Ovary (tissue), 9 donors: Measurements from ENCODE around the gene CDC42EP5. TPM values are rescaled to one million over a fixed set of nuclear protein-coding genes. Genes with fewer than 3 reads are reported as not detected.

Source experiments
- DNase-seq, 5 donors: peaks; one replicate each; pipeline ENCODE4 v3.0.0-alpha.2; 2019 to 2020
- H3K27ac ChIP-seq, 2 donors: fragments of 200-600 bp; one replicate each; pipeline versions ENCODE4 v1.5.1 to v1.8.0; 2019 to 2022
- H3K27me3 ChIP-seq: fragments of 200-600 bp; one replicate; pipeline ENCODE4 v1.8.0; 2022
- H3K36me3 ChIP-seq: fragments of 200-600 bp; sonication (generic); one replicate; pipeline ENCODE4 v1.5.1; 2019
- H3K4me1 ChIP-seq: one replicate; pipeline ENCODE4 v1.8.1; 2013; ENCODE audit warnings: mild to moderate bottlenecking, moderate library complexity; ENCODE audit not compliant: insufficient read depth
- H3K4me3 ChIP-seq: fragments of 200-600 bp; sonication (generic); one replicate; pipeline ENCODE4 v1.5.1; 2017
- H3K9me3 ChIP-seq, 2 donors: fragments of 200-600 bp in 1 of 2; sonication (generic) in 1 of 2; one replicate each; pipeline versions ENCODE4 v1.5.1 to v1.8.1; 2013 to 2019; ENCODE audit warnings: mild to moderate bottlenecking in 1 of 2, moderate library complexity in 1 of 2
- EP300 ChIP-seq: sonication (generic); formaldehyde crosslinking; IDR thresholded peaks from one replicate; pipeline ENCODE4 v1.6.1; 2017; ENCODE audit warnings: antibody characterized with exemption
- POLR2A ChIP-seq: fragments of 450-650 bp; IDR thresholded peaks from one replicate; pipeline ENCODE4 v1.6.1; 2017; ENCODE audit warnings: antibody characterized with exemption, mild to moderate bottlenecking, moderate library complexity
- WGBS, 3 donors: extraction: QIAGEN DNeasy Blood & Tissue Kit in 1 of 3; methylation state at CpG; one replicate each; pipeline versions ENCODE4 v1.1.5 to v1.1.7; 2013 to 2017; 5-methylcytosine and 5-hydroxymethylcytosine counted together
- intact Hi-C, 4 donors: fragments of 100-400 bp; cut with DNase I; formaldehyde crosslinking; loops; one replicate each; pipeline versions ENCODE4 v1.11.0 to v1.15.1; 2022 to 2023
- polyA plus RNA-seq, 2 donors: library from polyadenylated mRNA; stranded (reverse); fragments of 200-250 nt in 1 of 2; fragments of 350-450 nt in 1 of 2; fragmentation: Illumina TruSeq in 1 of 2; extraction: RNeasy Lipid Tissue Mini Kit (QIAGEN cat#74804) in 1 of 2; gene quantifications; one replicate each; pipeline ENCODE4 v1.2.3, GENCODE V29; 2013 to 2014
- total RNA-seq, 7 donors: library from RNA; depleted of rRNA in 2 of 7; stranded (reverse); fragments of >200 nt in 2 of 7; fragmentation: NEBNext Ultra II Directional in 3 of 7; extraction: Animal tissue kit (Norgen Biotek cat#: 25700) in 3 of 7; gene quantifications; one replicate each; pipeline versions ENCODE4 v1.1.0 to v1.2.4, GENCODE V29; 2016 to 2023
- TF ChIP-seq, protein P1 (sequence below), 3 donors: fragments of 450-650 bp in 2 of 3; fragments of 200-600 bp in 1 of 3; IDR thresholded peaks; one replicate each; pipeline versions ENCODE4 v1.5.1 to v1.8.0; 2016 to 2022; ENCODE audit warnings: antibody characterized with exemption in 3 of 3, mild to moderate bottlenecking in 1 of 3
- donor health status: DM: no; HTN: no; CAD: no; lungs with moderate emphysema.
- donor health status: DM: no; HTN: no; CAD: no.
- donor health status: Bipolar disorder and iron deficiency.
- donor health status: DM: yes; HTN: yes; CAD: no.
- donor health status: DM: no; HTN: no; CAD: no.
- donor health status: DM: yes; HTN: yes; CAD: no.

The CDC42EP5 gene
- total and polyA plus RNA-seq, 9 donors, result 0.55 to 31.0 (median 17.6) TPM

DNA sequence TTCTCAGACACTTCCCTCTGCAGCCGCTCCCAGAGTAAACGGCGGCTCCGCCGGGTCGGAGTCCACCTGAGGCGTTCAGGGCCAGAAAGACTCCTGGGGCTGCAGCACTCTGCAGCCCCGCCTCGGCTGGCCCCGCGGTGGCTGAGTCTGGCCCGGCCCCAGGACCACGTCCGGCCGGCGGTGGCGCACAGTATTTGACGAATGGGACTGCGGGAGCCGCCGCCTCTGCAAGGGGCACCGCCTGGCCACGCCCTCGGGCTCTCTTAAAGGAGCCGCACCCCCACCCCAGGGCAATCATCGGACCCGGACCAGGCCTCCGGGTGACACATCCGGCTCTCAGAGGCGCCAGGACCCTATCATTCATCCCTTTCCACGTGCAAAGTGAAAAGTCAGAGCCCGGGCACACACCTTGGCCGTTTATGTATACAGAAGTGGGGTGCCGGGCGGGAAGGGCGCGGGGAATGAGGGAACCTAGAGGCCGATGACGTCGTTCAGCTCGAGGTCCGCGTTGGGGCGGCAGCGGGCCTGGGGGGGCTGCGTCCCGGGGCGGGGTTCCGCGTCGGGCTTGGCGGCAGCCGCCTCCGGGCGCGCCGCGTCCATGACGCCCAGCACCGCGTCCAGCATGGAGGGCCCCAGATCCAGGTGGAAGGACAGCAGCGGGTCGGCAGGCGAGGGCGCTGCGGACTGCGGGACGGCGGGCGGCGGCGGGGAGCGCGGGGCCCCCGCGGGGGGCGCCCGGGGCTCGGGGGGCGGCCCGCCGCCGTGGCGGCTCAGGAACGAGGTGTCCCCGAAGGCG lies 8.3 kb downstream of the CDC42EP5 start:
- Histone ChIP-seq H3K4me1 (peaks cover 12% of the 10 kb centered on the region), H3K27ac (peak overlapping the region; percentile 25 to 68)
- intact Hi-C loops, result no loop called here

DNA sequence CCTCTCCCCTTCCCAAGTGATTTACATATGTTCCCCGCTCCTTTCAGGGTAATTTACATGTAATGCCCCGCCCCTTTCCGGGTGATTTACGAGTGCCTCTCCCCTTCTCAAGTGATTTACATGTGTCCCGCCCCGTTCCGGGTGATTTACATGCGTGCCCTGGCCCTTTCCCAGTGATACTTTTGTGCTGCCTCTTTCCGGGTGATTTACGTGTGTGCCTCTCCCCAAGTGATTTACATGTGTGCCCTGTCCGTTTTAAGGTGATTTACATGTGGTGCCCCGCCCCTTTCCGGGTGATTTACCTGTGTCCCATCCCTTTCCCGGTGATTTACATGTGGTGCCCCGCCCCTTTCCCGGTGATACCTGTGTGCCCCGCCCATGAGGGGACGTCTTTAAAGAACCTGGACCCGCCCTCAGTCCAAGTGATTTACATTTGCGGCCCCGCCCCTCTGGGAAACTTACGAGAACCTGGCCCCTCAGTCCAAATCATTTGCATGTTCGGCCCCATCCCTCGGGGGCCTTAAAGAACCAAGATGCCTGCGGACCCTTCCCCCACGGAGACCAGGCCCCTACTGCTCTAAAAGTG lies 9.0 kb downstream of the CDC42EP5 start:
- intact Hi-C loops, result no loop called here
- peaks cover 12% of the 10 kb centered on the region for H3K4me1 ChIP-seq
- DNase-seq, result peak; percentile 82 to 87 (median 86)

More for the DNA sequence above, 8.3 kb downstream of the CDC42EP5 start:
- TF ChIP-seq EP300 (no peak), POLR2A (peak; percentile 27)
- TF ChIP-seq, protein P1, sequence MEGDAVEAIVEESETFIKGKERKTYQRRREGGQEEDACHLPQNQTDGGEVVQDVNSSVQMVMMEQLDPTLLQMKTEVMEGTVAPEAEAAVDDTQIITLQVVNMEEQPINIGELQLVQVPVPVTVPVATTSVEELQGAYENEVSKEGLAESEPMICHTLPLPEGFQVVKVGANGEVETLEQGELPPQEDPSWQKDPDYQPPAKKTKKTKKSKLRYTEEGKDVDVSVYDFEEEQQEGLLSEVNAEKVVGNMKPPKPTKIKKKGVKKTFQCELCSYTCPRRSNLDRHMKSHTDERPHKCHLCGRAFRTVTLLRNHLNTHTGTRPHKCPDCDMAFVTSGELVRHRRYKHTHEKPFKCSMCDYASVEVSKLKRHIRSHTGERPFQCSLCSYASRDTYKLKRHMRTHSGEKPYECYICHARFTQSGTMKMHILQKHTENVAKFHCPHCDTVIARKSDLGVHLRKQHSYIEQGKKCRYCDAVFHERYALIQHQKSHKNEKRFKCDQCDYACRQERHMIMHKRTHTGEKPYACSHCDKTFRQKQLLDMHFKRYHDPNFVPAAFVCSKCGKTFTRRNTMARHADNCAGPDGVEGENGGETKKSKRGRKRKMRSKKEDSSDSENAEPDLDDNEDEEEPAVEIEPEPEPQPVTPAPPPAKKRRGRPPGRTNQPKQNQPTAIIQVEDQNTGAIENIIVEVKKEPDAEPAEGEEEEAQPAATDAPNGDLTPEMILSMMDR (IDR thresholded peaks at IDR 0.05), result no peak
- peak; percentile 73 to 87 (median 83) for DNase-seq
- Histone ChIP-seq H3K4me3 (peak overlapping the region; percentile 56), H3K27me3 (no peaks in the 10 kb centered on the region), H3K36me3 (no peaks in the 10 kb centered on the region), H3K9me3 (no peaks in the 10 kb centered on the region)
- 11 to 19% (median 11%) methylated on average over 49 to 85 of the region's 87 CpGs for WGBS, 3 donors

DNA sequence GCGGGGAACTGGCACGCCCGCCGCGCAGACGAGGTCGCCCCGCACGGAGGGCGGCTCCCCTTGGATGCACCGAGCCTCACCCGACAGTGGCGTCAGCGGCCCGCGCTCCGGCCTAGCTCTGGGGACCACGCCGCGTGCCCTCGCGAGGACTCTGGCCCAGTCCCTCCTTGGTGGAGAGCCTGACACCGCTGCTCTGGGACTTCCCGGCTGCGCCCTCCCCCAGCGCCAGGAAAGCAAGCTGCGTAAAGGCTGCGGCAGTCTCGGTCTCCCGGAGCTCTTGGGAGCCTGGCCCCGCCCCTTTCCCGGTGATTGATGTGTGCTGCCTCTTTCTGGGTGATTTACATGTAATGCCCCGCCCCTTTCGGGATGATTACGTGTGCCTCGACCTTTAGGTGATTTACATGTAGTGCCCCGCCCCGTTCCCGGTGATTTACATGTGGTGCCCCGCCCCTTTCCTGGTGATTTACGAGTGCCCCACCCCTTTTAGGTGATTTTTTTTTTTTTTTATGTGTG lies 9.5 kb downstream of the CDC42EP5 start, which contains the start of gene LENG9:
Gene LENG9 (minus strand): TSS at position 248 of the 513 bp plus-strand sequence. CDS start 252 bp downstream, outside the sequence.
- 0 to 1% (median 0%) methylated on average over 30 to 41 of the region's 41 CpGs for WGBS, 3 donors
- peaks cover 12% of the 10 kb centered on the region for H3K4me1 ChIP-seq
- no peaks in the 10 kb centered on the region for H3K27me3 ChIP-seq
- H3K9me3 ChIP-seq, result no peaks in the 10 kb centered on the region
- TF ChIP-seq POLR2A (peak; percentile 68), EP300 (peak; percentile 65)
- TF ChIP-seq, protein P1 (IDR thresholded peaks at IDR 0.05), result no peak
- H3K36me3 ChIP-seq, result no peaks in the 10 kb centered on the region
- peak within 1 kb of the TSS; percentile 67 to 68 for H3K27ac ChIP-seq
- peak within 1 kb of the TSS; percentile 56 for H3K4me3 ChIP-seq
- intact Hi-C loops, result no loop called here
- peak; percentile 95 to 98 (median 96) for DNase-seq

More for the DNA sequence above, 9.0 kb downstream of the CDC42EP5 start:
- peak overlapping the region; percentile 56 for H3K4me3 ChIP-seq
- WGBS, 3 donors, result 0 to 1% (median 1%) methylated on average over 26 of the region's 26 CpGs
- no peaks in the 10 kb centered on the region for H3K27me3 ChIP-seq
- H3K36me3 ChIP-seq, result no peaks in the 10 kb centered on the region
- TF ChIP-seq, protein P1 (IDR thresholded peaks at IDR 0.05), result no peak
- TF ChIP-seq POLR2A (no peak), EP300 (no peak)
- peak overlapping the region; percentile 24 to 68 for H3K27ac ChIP-seq
- H3K9me3 ChIP-seq, result no peaks in the 10 kb centered on the region

DNA sequence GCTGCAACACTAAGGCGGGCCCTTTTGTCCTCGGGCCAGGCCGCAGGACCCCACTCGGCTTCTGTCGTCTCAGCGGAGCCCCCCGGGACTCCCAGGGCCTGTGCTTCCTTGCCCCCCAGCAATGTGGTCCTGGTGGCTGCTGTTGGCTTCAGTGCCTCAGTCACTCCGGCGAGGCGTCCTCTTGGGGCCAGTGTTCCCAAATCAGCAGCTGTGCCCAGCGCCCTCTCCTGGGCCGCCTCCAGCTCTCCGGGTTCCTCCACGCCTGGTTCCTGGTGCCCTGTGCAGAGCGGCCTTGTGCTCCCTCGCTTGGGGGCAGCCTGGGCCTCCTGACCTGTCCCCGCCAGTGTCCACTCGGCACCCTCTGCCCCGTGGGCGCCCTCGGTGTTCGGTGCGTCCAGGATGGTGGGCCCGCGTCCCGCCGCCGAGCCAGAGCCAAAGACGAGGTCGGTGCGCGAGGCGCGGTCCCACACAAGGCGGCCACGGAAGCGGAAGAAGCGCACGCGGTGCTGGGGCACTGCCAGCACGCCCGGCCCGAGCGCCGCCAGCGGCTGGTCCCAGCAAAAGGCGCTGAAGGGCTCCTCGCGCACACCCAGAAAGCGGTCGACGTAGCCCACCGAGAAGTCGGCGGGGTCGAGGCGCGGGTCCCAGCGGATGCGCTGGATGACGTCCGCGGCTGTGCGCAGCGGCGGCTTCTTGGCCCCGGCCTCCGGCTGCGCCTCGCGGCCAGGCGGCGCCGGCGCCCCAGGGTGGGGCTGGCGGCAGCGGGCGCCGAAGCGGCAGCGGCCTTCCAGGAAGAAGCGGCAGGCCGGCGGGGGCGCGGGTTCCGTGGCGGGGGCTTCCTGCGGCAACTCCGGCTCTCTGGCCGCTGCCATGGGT lies 10.2 kb downstream of the CDC42EP5 start:
- Histone ChIP-seq H3K4me1 (peaks cover 12% of the 10 kb centered on the region), H3K27me3 (no peaks in the 10 kb centered on the region), H3K9me3 (no peaks in the 10 kb centered on the region), H3K27ac (peak overlapping the region; percentile 67 to 68), H3K4me3 (peak overlapping the region; percentile 56), H3K36me3 (no peaks in the 10 kb centered on the region)
- WGBS, 3 donors, result 3 to 29% (median 5%) methylated on average over 15 to 91 of the region's 91 CpGs
- intact Hi-C loops, result no loop called here
- peak; percentile 65 to 85 (median 71) for DNase-seq
- TF ChIP-seq POLR2A (peak; percentile 5), EP300 (no peak)
- TF ChIP-seq, protein P1 (IDR thresholded peaks at IDR 0.05), result no peak
